HG03060 (cell line): ENCODE measurements around the gene NARF.
A peak's percentile ranks its signal among the peaks of the same experiment; 100 is the strongest.
"Not testable (repeated sequence)": the region's sequence is repeated elsewhere in the genome, so short reads cannot be mapped to it uniquely, and the experiment has no call there.

ENCODE experiments used
- ATAC-seq: cut with Tn5 transposase; IDR thresholded peaks from one replicate; pipeline ENCODE4 v1.9.1; 2021; ENCODE audit warnings: low read depth, moderate number of reproducible peaks; ENCODE audit not compliant: unreplicated experiment

The NARF gene

DNA sequence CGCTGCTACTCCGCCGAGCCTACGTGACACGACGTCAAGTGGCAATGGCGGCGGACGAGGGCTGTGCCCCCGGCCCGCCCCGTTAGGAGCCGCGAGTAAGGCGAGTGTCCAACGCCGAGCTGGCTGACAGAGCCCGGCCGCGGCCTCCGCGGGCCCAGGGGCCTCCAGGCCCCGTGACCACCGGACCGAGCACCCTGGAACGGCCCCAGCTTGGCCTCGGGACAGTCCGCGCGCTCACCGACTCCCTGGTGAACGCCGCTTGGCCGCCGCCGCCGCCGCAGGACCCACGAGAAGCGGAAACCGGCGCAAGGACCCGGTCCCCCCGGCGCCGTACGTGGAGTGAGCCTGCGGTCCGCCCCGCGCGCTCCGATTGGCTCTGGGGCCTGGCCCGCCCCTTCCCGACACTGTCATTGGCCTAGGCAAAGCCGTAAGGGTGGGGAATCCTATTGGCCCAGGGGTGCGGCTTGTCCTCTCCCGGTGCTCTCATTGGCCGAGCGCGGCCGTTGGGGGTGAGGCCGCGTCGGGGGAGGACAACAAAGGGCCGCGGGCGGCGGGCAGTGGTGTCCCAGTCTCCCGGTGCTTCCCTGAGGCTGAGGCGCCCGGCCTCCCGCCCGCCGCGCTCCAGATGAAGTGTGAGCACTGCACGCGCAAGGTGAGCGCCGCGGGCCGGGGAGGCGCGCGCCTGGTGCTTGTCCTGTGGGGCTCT is at the start of gene NARF:
TSS of gene NARF (plus strand) at position 563 of the 706 bp plus-strand sequence. CDS start at position 626, 63 bp downstream.
- ATAC-seq, result peak; percentile 88

DNA sequence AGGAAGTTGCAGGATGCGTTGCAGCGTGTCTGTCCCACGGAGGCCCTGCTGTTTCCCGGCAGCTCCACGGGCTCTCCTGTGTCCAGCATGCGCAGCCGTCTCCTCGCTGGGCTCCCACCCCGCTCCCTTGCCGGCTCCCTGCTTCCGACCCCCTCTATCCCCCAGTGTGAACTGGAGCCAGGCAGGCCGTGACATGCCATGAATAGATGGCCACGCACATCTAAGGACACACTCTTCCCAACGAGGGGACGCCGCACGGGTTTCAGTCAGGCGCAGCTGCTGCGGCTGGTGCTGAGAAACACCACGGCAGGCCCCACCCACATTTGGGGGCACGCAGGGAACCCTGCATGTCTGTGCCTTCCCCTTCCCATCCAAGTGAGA is 49.6 kb upstream of the NARF start:
- no peak for ATAC-seq

DNA sequence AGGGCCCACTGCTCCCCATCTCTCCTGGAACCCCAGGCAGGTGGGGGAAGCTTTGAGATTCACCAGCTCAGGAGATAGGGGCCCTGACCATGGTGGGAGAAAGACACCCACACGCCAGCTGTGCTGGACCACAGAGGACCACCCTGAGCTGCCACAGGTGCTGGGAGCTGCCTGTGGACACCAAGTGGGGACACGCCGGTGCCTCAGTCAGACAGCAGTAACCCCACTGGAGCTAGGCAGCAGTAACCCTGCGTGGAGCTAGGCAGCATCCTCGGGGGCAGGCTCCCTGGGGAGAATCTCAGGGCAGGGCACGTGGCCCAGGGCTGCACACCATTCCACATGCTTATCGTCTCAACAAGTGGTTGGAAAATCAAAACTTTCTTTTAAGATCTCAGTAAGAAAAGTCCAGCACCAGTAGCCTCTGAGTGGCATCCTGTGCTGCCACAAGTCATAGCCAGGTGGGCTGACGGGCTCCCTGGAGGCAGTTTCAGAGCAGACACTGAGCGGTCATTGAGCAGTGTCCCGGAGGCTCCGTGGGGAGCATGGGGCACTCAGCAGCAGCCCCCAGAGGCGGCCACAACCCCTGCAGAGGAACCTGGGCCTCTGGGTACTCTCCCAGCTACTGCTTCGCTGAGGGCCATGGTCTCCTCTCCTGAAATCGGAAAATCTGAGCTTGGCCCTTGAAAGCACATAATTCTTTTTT is 48.4 kb upstream of the NARF start:
- ATAC-seq, result no peak

DNA sequence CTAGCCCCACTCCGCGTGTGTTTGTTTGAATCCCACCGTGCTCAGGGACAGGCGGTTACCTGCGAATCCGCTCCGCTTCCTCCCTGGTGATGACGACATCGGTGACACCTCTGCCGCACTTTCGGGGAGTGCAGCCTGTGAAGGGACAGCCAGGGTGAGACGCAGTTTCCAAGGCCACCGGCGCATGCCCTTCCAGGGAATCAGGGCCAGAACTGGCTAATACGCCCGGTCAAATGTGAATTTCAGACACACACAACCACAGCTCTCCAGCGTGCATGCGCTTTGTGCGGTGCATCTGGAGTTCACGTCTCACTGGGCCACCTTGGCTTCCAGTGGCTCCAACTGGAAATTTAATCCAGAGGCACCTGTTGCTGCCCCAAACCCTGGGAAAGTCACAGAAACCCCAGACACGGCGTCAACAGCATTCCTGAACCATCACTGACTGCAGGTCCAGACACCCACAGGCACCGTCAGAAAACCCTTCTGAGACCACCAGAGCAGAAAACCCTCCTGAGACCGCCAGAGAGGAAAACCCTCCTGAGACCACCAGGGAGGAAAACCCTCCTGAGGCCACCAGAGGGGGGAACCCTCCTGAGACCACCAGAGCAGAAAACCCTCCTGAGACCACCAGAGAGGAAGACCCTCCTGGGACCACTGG is 47.0 kb upstream of the NARF start:
- no peak for ATAC-seq

DNA sequence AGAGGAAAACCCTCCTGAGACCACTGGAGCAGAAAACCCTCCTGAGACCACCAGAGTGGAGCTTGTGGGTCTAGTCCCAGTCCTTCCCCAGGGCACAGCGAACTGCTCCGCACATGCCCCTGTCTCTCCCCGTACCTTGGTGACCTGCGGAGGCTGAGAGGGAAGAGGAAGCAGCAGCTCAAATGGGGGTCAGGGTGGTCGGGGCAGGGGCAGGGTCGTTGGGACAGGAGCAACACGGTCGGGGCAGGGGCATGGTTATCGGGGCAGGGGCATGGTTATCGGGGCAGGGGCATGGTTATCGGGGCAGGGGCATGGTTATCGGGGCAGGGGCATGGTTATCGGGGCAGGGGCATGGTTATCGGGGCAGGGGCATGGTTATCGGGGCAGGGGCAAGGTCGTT is 46.5 kb upstream of the NARF start:
- ATAC-seq, result not testable (repeated sequence)

DNA sequence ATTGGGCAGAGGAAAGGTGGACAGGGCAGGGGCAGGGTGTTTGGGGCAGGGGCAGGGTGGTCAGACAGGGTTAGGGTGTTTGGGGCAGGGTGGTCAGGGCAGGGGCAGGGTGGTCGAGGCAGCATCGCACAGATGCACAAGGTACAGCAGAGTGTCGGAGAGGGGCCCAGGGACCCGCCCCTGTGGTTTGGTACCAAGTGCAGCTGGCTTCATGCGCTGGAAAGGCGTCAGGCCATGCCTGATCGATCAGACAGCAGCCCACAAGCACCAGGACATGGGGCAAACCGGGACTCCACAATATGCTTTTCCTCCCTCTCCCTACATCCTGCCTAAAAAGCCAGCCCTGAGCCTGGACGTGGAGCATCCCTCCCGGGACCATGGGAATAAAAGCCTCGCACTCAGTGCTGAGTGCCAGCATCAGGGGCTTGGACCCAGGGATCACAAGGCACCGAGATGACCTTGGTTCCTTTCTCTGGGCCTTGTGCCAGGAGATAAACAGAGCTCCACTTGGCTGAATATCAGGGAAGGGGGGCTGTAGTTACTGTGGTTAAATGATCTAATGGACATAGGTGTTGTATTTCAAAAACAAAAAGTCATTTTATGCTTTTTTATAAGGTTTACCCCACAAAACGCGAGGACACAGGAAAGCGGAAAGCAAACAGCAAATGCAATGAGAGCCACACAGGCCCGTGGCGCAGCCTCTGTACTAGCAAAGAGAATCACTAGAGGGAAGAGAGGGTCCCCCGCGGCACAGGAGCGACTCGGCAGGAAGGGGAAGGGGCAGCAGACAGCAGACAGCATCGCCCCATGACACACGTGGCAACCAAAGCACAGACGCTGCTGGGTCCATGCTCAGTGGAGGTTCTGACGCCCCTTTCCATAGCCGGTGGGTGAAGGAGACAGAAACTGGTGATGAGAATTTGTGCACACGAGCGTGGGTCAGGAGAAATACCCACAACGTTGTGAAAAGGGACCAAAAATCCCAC is 45.7 kb upstream of the NARF start:
- ATAC-seq, result no peak

DNA sequence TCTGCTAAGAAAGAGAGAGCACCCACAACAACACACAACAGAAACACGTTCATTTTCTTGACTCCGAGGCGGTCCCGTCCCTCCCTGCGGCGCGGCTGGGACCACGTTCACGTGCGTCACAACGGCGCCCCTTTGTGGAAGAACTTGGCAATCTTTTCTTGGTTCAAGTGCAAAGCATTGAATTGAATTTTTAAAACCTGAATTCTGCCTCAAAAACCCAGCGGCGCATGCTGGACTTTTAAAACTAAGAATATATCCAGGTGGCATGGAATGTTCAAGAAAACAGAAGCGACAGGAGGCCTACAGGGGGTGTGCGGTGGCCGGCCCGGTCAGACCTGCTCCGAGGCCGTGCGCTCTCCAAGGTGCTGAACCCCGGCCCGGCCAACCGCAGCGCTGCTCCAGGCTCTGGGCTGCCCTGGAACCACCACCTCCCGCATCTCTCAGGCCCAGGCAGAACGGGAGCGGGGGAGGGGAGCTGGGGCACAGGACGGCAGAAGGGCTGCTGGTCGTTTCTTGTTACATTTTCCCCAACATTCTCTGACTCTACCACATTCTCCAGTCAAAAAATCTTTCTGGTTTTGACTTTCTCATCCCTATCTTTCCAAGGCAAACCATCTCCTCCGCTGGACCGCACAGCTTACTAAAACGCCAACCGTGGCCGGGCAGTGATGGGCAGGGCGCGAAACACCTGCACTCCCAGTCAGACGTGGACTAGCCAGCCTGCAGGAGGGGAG is 43.8 kb upstream of the NARF start:
- no peak for ATAC-seq

DNA sequence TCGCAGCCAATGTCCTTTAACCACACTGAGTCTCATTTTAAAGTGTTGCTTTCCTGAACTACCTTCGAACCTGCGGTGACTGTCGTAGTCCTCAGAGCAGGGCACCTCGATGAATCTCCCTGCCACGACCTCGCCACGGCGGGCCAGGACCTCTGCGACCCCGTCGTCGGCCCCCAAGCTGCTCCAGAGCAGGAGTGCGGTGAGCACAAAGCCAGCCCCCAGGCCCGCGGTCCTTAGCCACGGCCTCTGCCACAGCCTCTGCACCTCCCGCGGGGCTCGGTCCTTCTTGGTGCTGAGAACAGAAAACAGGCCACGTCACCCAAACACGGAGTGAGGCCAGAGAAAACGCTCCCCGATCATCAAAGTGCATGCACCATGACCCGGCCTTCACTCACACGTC is 43.2 kb upstream of the NARF start:
- no peak for ATAC-seq

DNA sequence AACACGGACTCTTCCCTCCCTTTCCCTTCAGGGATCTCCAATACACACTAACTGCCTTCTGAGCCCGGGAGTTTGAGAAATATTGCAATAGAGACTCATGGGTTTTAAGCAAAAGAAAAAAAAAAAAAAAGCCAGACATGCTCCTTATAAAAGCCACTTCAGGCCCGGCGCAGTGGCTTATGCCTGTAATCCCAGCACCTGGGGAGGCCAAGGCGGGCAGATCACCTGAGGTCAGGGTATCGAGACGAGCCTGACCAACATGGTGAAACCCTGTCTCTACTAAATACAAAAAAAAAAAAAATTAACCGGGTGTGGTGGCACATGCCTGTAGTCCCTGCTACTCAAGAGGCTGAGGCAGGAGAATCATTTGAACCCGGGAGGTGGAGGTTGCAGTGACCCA is 42.8 kb upstream of the NARF start:
- ATAC-seq, result no peak

DNA sequence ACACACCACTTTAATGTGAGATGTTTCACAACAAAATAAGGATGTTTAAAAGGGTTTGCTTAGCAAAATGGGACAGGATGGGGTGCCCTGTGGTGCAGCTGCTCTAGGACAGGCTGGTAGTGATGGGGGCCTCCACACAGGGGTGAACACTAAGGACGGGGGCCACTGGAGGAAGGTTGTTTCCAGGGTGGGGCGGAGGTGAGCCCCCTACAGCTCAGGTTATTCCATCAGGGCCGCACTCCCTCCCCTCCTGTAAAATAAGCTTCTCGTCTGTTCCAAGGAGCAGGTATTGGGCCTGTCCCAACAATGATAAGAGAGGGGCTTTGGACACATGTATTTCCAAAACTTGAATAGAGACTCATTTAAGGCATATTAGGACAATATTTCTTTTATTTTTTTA is 42.3 kb upstream of the NARF start:
- ATAC-seq, result no peak

DNA sequence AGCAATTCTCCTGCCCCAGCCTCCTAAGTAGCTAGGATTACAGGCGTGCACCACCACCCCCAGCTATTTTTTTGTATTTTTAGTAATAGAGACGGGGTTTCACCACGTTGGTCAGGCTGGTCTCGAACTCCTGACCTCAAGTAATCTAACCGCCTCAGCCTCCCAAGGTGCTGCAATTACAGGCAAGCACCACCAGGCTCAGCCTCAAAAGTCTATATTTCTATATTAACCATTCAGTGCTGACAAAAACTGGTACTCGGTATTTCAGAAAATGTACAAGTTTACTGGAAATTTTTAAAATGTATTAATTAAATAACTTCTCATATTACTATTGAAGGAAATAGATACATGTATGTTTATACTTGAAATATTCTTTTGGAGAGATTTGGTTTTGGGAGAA is 41.8 kb upstream of the NARF start:
- no peak for ATAC-seq

DNA sequence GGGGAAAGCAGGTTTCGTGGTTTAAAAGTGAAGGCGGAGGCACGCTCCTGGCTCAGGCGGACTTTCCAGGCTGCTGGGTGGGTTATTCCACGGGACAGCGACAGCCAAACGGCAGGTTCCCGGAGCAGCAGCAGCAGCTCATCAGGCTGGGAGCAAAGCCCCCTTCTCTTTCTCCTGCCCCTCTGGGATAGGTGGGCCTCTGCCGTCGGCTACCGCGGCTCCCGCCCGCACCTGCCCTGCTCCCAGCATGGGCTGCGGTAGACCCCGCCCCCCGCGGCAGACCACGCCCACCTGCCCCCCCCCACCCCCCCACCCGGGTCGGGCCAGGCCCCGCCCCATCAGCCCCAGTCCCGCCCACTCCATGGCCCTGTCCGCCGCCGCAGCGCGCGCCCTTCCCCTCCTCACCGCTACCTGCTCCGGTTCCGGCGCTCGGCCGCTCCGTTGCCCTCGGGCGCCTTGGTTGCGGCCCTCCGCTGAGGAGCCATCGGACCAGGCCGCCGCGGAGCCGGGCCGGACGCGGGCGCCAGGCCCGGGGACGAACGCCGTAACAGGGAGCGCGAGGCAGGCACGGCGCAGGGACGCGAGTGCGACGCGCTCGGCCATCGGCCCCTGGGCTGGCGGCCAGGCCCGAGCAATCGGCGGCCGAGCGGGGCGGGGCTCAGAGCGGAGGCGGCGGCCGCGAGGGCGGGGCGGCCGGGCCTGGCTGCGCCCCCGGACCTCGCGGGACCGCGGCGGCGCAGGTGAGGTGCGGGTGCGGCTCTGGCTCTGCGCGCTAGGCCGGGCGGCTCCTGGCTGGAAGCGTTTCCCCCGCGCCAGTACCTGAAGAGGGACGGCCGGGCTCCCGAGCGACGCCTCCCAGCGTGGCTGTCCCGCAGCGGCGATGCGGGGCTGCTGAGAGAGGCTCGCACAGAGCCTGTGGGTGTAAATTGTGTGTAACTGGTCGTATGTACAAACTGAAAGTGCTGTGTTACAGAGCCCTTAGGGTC is 40.2 kb upstream of the NARF start, which contains the start of the genes HEXD and OGFOD3:
TSS of gene HEXD (plus strand) at position 347 of the 986 bp plus-strand sequence. CDS start 1,453 bp downstream, outside the sequence.
TSS of gene OGFOD3 (minus strand) at position 586 of the 986 bp plus-strand sequence. CDS start at position 485, 101 bp downstream.
- peak; percentile 44 for ATAC-seq

DNA sequence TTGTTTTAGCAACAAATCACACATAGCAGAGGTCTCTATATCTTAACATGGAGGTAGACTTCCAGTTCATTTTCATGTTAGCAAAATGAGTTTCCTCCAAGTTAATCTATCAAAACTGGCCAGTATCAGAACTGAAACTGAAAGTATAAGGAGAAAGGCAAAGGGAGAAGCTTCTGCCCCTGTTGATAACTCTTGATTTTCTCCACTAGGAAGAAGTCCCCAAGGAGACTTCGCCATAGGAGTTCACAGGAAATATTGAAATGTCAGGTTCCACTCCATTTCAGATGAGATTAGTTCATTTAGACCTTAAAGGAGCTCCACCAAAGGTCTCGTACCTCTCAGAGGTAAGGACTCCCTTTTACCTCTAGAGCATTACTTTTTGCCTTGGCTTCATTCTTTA is 39.0 kb upstream of the NARF start:
- no peak for ATAC-seq

DNA sequence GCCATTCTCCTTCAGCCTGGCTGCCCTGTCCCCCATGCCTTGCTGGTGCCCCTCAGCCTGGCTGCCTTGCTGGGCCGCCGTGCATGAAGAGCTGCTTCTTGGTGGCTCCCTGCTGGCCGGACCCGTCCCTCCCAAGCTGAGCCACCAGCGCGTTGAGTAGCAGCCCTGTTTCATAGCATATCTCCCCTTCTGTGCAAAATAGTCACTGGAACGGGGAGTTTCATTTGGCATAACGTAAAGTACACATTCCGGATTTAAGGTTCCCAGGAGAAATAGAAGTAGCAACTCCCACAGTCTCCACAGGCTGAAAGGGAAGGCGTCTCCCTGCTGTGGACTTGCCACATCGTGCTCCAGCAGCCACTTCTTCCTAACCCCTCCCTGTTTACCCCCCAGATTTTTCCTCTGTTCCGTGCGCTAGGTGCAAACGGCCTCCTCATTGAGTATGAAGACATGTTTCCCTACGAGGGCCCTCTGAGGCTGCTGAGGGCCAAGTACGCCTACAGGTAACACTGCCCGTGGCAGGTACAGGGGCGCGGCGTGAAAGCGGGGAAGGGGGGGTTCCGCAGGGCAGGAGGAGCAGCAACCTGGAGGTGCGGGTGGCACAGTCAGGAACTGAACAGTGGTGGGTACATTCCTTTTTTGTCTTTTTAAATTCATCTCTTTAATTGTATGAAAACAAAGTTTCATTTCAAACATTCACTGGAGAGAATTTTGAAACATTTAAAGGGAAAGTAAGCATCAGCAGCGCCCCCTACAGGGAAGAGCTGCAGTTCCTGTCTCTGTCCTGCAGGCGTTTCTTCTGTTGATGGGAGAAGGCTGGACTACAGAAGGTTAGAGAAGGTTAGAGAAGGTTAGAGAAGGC is 34.3 kb upstream of the NARF start:
- no peak for ATAC-seq

DNA sequence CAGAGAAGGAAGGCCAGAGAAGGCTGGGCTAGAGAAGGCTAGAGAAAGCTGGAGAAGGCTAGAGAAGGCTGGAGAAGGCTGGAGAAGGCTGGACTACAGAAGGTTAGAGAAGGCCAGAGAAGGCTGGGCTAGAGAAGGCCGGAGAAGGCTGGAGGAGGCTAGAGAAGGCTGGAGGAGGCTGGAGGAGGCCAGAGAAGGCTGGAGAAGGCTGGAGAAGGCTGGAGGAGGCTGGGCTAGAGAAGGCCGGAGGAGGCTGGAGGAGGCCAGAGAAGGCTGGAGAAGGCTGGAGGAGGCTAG is 33.7 kb upstream of the NARF start:
- ATAC-seq, result no peak

DNA sequence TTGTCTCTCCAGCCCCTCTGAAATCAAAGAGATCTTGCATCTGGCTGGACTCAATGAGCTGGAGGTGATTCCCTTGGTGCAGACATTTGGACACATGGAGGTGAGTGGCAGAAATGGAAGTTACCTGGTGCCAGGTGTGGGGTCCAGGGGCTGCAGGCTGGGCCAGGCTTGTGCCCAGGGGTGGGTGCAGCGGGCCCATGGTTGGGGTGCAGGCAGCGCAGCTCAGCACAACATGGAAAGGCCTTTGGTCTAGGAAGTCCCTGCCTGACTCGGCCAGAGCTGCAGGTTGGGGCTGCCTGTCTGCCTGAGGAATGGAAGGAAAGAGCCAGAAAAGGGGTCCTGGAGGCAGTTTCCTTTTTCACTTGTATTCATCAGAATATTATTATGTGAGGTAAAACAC is 30.0 kb upstream of the NARF start:
- no peak for ATAC-seq

DNA sequence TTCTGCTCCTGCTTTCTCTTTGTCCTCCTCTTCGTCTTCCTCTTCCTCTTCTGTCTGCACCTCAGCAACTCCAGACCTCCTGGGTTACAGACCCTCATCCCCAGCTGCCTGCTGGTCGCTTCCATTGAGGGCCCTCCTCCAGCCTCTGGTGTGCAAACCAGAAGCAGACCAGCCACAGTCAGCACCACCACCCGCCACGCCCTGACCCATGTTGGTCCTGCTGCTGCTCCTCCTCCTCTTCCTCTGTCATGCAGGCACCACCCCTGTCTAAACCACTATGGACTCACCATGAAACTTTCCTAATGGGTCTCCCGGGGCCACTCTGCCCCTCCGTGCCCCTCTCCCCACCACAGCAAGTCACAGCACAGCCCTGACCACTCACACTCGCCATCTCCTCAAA is 28.7 kb upstream of the NARF start:
- ATAC-seq, result no peak

DNA sequence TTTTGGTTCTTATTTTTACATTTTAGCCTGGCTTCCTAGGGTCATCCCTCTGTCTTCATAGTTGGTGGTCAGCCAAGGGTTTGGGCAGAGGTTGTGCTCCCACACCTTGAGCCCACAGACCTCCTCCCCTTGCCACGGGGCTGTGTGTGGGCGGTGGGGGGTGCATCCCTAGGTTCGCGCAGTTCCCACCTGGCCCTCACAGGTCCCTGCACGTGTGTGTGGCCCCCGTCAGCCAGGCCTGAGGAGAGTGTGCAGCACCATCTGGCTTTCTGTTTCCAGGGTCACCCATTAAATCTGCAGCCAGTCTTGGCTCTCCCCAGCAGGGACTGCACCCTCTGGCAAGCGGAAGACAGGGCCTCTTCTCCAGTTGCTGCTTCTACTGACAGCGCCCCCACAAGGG is 26.5 kb upstream of the NARF start:
- ATAC-seq, result no peak
